Endothelial cell of umbilical vein (primary cell): ENCODE results near the gene SORCS2.

ENCODE experiments used
- CTCF ChIP-seq, 2 donors: IDR thresholded peaks; 1 replicate in 1 of 2; 2 replicates in 1 of 2; pipeline ENCODE4 v1.5.1; 2011; ENCODE audit warnings: low read length in 2 of 2, mild to moderate bottlenecking in 2 of 2, moderate library complexity in 2 of 2, control low read depth in 1 of 2, inconsistent platforms in 1 of 2, low read depth in 1 of 2; ENCODE audit not compliant: insufficient read depth in 1 of 2; ENCODE audit errors: extremely low read depth in 1 of 2
- JUN ChIP-seq: IDR thresholded peaks from 2 replicates; pipeline ENCODE4 v1.6.1; 2011; ENCODE audit warnings: borderline replicate concordance, low read depth; ENCODE audit not compliant: insufficient read length, insufficient read depth
- MAX ChIP-seq: IDR thresholded peaks from 2 replicates; pipeline ENCODE4 v1.6.1; 2011; ENCODE audit not compliant: insufficient read depth, insufficient read length
- POLR2A ChIP-seq: IDR thresholded peaks from 2 replicates; pipeline ENCODE4 v1.6.1; 2012; ENCODE audit warnings: low read depth, mild to moderate bottlenecking, control low read depth, low read length
- POLR2AphosphoS5 ChIP-seq: IDR thresholded peaks from 2 replicates; pipeline ENCODE4 v1.6.1; 2012; ENCODE audit warnings: low read depth, mild to moderate bottlenecking, control low read depth, low read length, moderate library complexity; ENCODE audit not compliant: insufficient read depth

GRCh38 chr4:7431696-7432530 is 239.6 kb downstream of the SORCS2 start:
- TF ChIP-seq CTCF (IDR thresholded peaks at IDR 0.05; ENCODE audit: extremely low read depth in 1 of 2, insufficient read depth in 1 of 2, low read depth in 1 of 2, low read length in 2 of 2), result no peak
- no peak for TF ChIP-seq POLR2A
- TF ChIP-seq JUN, result no peak
- TF ChIP-seq POLR2AphosphoS5, result no peak
- no peak for TF ChIP-seq MAX
